Measurements from ENCODE around the gene TNKS2. TPM values are rescaled to one million over a fixed set of nuclear protein-coding genes. Genes with fewer than 3 reads are reported as not detected.

Gene TNKS2
- total RNA-seq, 6 experiments from 2014 or later = 31.2 to 36.3 (median 34.7) TPM

DNA sequence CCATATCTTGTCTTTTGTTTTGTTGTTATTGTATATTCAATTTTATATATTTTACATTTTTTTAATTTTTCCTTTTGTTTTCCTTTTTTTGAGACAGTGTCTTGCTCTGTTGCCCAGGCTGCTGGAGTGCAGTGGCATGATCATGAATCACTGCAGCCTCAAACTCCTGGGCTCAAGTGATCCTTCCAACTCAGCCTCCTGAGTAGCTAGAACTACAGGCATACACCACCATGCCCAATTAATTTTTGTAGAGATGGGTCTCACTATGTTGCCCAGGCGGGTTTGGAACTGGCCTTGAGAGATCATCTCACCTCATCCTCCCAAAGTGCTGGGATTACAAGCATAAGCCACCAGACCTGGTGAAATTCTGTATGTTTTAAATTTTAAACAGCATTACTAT is 25.4 kb upstream of the TNKS2 start:
- Mint-ChIP-seq H3K4me1 (ENCODE audit: low read depth) (no peaks in the 10 kb centered on the region), H3K27me3 (ENCODE audit: insufficient read depth) (peaks cover 10% of the 10 kb centered on the region), H3K27ac (no peak overlapping the region), H3K9me3 (no peaks in the 10 kb centered on the region), H3K4me3 (no peak overlapping the region), H3K36me3 (ENCODE audit: low read depth) (no peaks in the 10 kb centered on the region)
- TF ChIP-seq, protein P1, sequence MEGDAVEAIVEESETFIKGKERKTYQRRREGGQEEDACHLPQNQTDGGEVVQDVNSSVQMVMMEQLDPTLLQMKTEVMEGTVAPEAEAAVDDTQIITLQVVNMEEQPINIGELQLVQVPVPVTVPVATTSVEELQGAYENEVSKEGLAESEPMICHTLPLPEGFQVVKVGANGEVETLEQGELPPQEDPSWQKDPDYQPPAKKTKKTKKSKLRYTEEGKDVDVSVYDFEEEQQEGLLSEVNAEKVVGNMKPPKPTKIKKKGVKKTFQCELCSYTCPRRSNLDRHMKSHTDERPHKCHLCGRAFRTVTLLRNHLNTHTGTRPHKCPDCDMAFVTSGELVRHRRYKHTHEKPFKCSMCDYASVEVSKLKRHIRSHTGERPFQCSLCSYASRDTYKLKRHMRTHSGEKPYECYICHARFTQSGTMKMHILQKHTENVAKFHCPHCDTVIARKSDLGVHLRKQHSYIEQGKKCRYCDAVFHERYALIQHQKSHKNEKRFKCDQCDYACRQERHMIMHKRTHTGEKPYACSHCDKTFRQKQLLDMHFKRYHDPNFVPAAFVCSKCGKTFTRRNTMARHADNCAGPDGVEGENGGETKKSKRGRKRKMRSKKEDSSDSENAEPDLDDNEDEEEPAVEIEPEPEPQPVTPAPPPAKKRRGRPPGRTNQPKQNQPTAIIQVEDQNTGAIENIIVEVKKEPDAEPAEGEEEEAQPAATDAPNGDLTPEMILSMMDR (IDR thresholded peaks at IDR 0.05) = no peak
- no peak for DNase-seq

DNA sequence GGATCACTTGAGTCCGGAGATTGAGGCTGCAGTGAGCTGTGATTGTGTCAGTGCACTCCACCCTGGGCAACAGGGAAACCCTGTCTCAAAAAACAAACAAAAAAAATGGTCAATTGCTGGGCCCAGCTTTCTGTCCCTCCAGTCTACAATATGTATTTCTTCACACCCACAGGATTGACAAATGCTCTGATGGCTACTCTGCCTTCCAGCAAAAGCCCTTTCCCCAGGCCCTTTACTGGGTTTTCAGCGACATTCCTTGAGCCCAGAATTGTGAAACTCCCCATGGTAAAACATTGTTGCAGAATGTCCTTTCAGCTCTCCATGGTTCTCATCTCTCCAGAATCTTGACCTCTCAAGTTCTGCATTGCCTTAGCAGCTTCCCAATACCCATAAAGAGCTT is 23.7 kb upstream of the TNKS2 start:
- DNase-seq = no peak
- Mint-ChIP-seq H3K27ac (no peak overlapping the region), H3K4me1 (ENCODE audit: low read depth) (no peaks in the 10 kb centered on the region), H3K4me3 (no peak overlapping the region), H3K9me3 (no peaks in the 10 kb centered on the region), H3K36me3 (ENCODE audit: low read depth) (no peaks in the 10 kb centered on the region), H3K27me3 (ENCODE audit: insufficient read depth) (peaks cover 15% of the 10 kb centered on the region)
- TF ChIP-seq, protein P1 (IDR thresholded peaks at IDR 0.05) = no peak

GRCh38 chr10:91775731-91776130 is 22.5 kb upstream of the TNKS2 start:
- H3K4me3 Mint-ChIP-seq = no peak overlapping the region
- no peaks in the 10 kb centered on the region for H3K36me3 Mint-ChIP-seq (ENCODE audit: low read depth)
- H3K9me3 Mint-ChIP-seq = no peaks in the 10 kb centered on the region
- TF ChIP-seq, protein P1 (IDR thresholded peaks at IDR 0.05) = no peak
- H3K27me3 Mint-ChIP-seq (ENCODE audit: insufficient read depth) = peaks cover 21% of the 10 kb centered on the region
- no peak for DNase-seq
- no peak overlapping the region for H3K27ac Mint-ChIP-seq
- H3K4me1 Mint-ChIP-seq (ENCODE audit: low read depth) = no peaks in the 10 kb centered on the region

GRCh38 chr10:91776266-91776665 is 22.0 kb upstream of the TNKS2 start:
- no peak for DNase-seq
- H3K4me3 Mint-ChIP-seq = no peak overlapping the region
- no peaks in the 10 kb centered on the region for H3K36me3 Mint-ChIP-seq (ENCODE audit: low read depth)
- no peaks in the 10 kb centered on the region for H3K9me3 Mint-ChIP-seq
- H3K27ac Mint-ChIP-seq = no peak overlapping the region
- H3K4me1 Mint-ChIP-seq (ENCODE audit: low read depth) = no peaks in the 10 kb centered on the region
- H3K27me3 Mint-ChIP-seq (ENCODE audit: insufficient read depth) = peaks cover 21% of the 10 kb centered on the region
- TF ChIP-seq, protein P1 (IDR thresholded peaks at IDR 0.05) = no peak

DNA sequence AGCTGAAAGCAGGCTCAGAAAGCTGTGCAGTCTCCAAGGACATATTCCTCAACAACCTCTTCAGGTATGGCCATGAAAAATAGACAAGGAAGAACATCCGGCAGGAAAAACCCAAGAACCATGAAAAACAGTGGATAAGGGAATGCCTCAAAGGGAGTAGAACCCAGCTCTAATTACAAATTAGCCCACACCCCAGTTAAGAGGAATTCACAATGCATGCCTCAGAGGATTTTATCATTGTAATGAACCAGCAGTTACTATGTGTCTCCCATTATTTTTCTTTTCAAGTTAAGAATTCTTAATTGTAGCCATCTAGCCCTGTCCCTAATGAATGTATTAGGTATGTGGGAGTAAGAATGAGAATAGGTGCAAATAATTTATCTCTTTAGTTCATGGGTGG is 19.7 kb upstream of the TNKS2 start:
- Mint-ChIP-seq H3K4me1 (ENCODE audit: low read depth) (no peaks in the 10 kb centered on the region), H3K27ac (no peak overlapping the region), H3K27me3 (ENCODE audit: insufficient read depth) (peaks cover 32% of the 10 kb centered on the region), H3K36me3 (ENCODE audit: low read depth) (no peaks in the 10 kb centered on the region), H3K9me3 (no peaks in the 10 kb centered on the region), H3K4me3 (no peak overlapping the region)
- no peak for DNase-seq
- TF ChIP-seq, protein P1 (IDR thresholded peaks at IDR 0.05) = no peak

DNA sequence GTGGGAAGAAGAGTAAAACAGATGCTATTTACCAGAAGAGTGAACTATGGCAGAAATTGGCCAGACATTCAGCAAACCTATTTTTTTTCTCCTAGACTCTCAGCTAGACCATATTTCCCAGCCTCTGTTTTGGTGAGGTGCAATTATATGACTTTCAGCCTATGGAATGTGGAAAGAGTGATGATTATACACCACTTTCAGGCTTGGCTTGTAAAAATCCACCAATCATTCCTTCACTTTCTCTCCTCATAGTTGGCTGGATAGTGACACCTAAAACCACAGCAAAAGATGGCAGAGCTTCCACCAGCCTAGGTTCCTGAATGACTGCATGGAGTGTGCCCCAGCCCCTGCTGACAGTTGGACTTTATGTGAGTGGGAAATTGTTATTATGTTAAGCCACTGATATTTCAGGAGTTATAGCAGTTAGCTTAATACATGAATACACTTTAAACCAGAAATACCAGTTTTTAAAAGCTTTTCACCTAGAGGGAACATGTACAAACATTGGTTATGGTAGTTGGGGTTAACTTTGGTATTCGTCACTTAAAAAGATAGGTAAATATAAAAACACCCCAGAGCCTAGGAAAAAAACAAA is 19.1 kb upstream of the TNKS2 start:
- no peak for DNase-seq
- TF ChIP-seq, protein P1 (IDR thresholded peaks at IDR 0.05) = no peak
- H3K36me3 Mint-ChIP-seq (ENCODE audit: low read depth) = no peaks in the 10 kb centered on the region
- no peaks in the 10 kb centered on the region for H3K9me3 Mint-ChIP-seq
- H3K27me3 Mint-ChIP-seq (ENCODE audit: insufficient read depth) = peaks cover 34% of the 10 kb centered on the region
- H3K4me1 Mint-ChIP-seq (ENCODE audit: low read depth) = no peaks in the 10 kb centered on the region
- no peak overlapping the region for H3K27ac Mint-ChIP-seq
- no peak overlapping the region for H3K4me3 Mint-ChIP-seq
